Fibroblast of skin of back (primary cell): Measurements from ENCODE around the gene SLC8A1.

Experiments
- DNase-seq: peaks from one replicate; pipeline ENCODE4 v3.0.0-alpha.2; 2013

The SLC8A1 gene

DNA sequence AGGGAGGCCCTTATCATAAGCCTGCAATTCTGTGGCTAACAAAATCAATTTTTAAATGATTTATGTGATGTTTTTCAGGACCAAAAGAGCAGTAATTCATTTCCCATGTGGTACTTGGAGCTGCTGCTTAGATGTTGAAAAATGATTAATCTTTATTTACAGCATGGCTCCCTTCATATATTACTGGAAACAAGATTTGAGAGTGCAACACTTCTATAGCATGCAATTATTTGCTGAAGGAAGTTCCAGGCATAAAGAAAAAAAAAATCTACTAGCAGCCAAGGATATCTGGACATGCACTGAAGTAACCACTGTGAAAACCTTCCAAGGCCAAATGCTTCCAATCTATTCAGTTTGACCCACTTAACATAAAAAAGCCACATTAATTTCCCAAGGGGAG is 186.3 kb downstream of the SLC8A1 start:
- DNase-seq: no peak

- no peak for DNase-seq
Measured at GRCh38 chr2:40261042-40261441, 190.8 kb downstream of the SLC8A1 start.

- DNase-seq: no peak
Measured at GRCh38 chr2:40260437-40260836, 191.5 kb downstream of the SLC8A1 start.

DNA sequence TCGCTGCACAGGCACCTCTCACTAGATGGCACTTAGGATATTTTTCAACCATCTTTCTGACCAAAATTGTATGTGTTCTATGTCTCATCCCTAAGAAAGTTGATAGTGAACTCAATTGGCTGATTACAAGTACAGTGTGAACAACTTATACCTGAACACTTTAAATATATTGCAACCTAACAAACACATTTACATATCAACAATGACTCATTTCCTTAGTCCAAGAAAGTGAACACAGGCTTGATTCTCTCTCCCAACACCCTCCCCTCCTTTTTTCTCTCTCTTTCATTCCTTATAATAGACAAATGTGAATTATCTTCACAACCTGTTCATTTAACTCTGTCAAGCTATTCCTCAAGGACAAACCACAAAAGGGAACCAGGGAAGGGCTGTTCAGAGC is 192.0 kb downstream of the SLC8A1 start:
- DNase-seq: no peak

- no peak for DNase-seq
Measured at GRCh38 chr2:40258135-40258457, 193.8 kb downstream of the SLC8A1 start.

DNA sequence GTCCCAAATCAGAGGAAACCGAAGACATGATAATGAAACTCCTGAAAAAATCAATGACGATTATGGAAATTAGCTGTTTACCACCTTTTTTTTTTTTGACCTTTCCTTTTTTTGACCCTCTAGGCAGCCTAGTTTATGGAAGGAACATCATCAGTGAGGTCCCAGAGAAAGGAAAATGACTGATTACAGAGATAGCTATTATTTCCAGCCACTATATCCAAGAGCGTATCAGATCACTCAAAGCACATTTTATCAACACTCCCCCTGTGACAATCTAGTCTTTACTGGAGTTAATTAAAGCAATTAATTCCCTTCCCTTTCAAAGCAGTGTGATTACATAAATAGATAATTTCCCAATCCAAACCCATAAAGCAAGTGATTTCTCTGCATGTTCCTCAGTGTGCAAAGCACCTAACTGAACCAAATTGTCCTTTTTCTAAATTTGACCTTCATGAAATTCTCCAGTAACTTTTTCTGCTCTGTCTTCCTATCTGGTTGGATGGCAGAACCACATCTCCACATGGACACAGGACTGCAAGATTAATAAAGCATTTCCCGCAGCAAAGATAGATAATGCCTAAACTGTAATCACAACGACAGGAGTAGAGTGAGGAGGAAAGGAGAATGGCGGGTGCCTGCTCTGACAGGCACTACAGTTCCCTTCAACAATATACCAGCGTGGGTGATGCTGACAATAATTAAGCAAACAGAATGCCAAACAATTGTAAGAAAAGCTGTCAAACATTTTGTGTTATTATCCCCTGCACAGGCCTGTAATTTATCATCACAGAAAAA is 194.4 kb downstream of the SLC8A1 start:
- no peak for DNase-seq

GRCh38 chr2:40256649-40257048 is 195.2 kb downstream of the SLC8A1 start:
- DNase-seq: no peak

- no peak for DNase-seq
Measured at GRCh38 chr2:40256008-40256407, 195.9 kb downstream of the SLC8A1 start.

- no peak for DNase-seq
Measured at GRCh38 chr2:40255103-40255502, 196.8 kb downstream of the SLC8A1 start.

- no peak for DNase-seq
Measured at GRCh38 chr2:40254611-40255010, 197.3 kb downstream of the SLC8A1 start.

- no peak for DNase-seq
Measured at GRCh38 chr2:40251137-40251536, 200.8 kb downstream of the SLC8A1 start.

DNA sequence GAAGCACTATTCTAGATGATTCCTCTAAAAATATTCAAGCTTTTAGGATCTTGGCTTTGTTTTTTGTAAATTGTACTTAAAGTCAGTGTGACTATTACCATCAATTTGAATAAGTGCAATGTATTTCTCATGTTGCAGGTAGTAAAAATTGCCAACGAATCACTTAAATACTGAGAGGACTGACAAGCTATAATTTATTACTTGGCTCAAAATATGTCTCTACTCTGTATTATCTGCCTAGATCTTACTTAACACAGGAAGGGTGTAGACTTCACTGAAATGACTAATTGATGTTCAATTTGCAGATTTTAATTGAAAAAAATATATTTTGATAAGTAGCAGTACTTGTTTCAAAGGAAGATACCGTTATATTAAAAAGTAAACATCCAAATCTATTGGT is 202.3 kb downstream of the SLC8A1 start:
- DNase-seq: no peak

DNA sequence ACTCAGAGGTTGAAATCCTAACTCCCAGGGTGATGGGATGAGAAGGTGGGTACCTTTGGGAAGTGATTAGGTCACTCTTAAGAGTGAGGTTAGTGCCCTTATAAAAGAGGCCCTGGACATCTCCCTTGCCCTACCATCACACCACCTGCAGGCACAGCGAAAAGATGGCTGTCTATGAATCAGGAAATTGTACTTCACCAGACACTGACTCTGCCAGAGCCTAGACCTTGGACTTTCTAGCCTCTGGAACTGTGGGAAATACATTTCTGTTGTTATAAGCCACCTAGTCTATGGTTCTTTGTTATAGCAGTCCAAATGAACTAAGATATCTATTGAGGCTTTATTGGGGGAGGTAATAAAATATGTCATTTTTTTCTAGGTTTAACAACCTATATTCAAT is 203.6 kb downstream of the SLC8A1 start:
- no peak for DNase-seq

DNA sequence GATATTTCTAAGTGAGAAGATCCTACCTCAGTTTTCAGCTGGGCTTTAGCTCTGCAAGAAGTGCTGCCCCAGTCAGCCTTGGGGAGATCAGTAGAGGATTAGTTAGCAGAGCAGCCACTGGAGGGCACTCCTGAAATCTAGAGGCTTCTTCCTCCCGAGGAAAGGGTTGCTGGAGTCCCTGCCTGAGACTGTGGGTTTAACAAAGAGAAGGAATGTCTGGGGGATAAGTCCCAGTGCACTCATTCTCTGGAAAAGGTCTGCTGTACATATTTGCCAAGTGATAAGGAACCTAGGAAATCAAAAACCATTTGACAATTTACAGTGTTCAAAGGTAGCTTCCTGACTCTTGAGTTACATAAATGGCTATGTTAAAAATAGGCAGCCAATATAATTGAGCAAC is 207.2 kb downstream of the SLC8A1 start:
- DNase-seq: peak; percentile 88

- DNase-seq: peak; percentile 74
Measured at GRCh38 chr2:40244251-40244650, 207.6 kb downstream of the SLC8A1 start.

DNA sequence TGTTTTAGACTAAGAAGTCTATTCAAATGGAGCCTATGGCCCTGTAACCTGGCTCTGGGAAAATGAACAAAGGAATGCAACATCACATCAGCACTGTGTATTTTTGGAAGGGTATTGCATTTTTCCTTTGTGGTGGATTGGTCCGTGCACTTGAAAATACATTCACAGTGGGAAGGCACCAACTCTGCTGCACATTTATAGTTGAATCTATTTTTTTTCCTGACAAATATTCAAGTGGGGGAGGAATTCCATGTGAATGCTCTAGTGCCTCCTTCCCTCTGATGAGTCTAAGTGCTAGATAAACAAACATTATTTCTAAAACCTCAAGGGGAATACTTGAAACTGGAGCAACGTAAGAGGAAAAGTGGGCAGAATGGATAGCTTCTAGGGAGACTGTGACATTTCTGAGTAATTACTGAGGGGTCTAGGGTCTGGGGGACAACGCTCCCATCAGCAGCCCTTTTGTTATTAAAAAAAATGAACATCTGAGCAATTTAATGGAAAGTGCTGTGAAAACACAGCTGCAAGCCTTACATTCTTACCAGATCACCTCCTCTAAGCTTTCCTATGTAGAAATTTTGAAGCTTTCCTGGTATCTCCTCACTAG is 208.2 kb downstream of the SLC8A1 start:
- peak; percentile 98 for DNase-seq

GRCh38 chr2:40242315-40242714 is 209.6 kb downstream of the SLC8A1 start:
- no peak for DNase-seq

GRCh38 chr2:40240070-40240469 is 211.8 kb downstream of the SLC8A1 start:
- peak; percentile 99 for DNase-seq

GRCh38 chr2:40230707-40231432 is 221.0 kb downstream of the SLC8A1 start:
- no peak for DNase-seq

GRCh38 chr2:40230186-40230585 is 221.7 kb downstream of the SLC8A1 start:
- DNase-seq: no peak

GRCh38 chr2:40228310-40228709 is 223.6 kb downstream of the SLC8A1 start:
- no peak for DNase-seq

GRCh38 chr2:40227210-40227609 is 224.7 kb downstream of the SLC8A1 start:
- peak; percentile 88 for DNase-seq

GRCh38 chr2:40226637-40227036 is 225.3 kb downstream of the SLC8A1 start:
- DNase-seq: no peak

- no peak for DNase-seq
Measured at GRCh38 chr2:40225670-40226210, 226.2 kb downstream of the SLC8A1 start.
